ENCODE results near the gene SASH3. TPM values are rescaled to one million over a fixed set of nuclear protein-coding genes. Genes with fewer than 3 reads are reported as not detected.

The SASH3 gene
- total RNA-seq (2021; ENCODE audit: unreplicated experiment) (0.42 TPM), Bru-seq, nascent RNA (not detected), BruChase-seq, experiment 1, labeled RNA remaining after a 6-hour chase (not detected), BruChase-seq, experiment 2, labeled RNA remaining after a 2-hour chase (not detected)
- not detected in 2 replicates for polyA plus RNA-seq (2012)
- long read RNA-seq, result 0 reads

DNA sequence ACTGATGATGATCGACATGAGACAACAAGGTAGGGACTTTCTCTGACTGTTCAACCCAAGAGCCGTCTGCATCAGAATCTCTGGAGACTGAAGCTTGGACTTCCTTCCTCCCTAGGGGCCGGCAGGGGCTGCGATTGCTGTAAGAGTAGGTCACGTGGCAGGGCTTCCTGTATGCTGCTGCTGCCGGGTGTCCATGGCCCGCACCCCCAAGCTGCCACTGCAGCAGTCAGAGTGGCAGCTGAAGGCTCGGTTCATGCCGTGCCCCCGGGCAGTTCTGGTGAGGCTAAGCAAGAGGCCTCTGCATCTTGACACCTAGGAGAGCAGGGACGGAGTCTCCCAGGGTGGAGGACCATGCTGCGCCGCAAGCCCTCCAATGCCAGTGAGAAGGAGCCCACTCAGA is at the start of gene SASH3:
Gene SASH3, plus strand, starts transcription at position 203 of the 400 bp plus-strand sequence. Its CDS starts 149 bp downstream, at position 352.
- no peak for ATAC-seq

DNA sequence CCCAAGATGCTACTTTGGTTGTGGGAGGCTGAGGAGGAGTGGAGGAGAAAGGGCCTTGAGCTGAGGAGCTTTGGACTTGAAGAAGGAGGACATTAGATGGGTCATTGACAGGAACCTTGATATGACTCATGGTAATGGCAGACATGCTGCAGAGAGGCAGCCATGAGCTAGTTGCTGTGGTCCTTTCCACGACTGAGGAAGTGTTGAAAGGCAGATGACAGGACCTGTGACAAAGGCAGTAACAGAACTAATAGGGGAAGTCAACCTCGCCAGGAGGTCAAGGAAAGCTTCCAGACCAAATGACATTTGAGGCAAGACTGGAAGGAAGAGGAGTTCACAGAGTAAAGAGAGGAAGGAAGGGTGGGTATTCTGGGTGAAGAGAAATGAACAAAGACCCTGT is 48.5 kb upstream of the SASH3 start:
- ChIA-PET RAD21 (ENCODE audit: low non-redundant PET in 1 of 2, low total read pairs in 2 of 2, uncharacterized antibody in 2 of 2, unreplicated experiment in 2 of 2) (no interaction called here), POLR2A (no interaction called here), CTCF (no interaction called here)
- no peaks in the 10 kb centered on the region for H3K9me3 ChIP-seq (ENCODE audit: control insufficient read depth in 1 of 2, insufficient read depth in 1 of 2, low read depth in 1 of 2, low read length in 2 of 2)
- ATAC-seq (no peak), DNase-seq (ENCODE audit: low read depth, low spot score) (no peak)
- intact Hi-C loops (cut with micrococcal nuclease), result no loop called here
- no peaks in the 10 kb centered on the region for H3K36me3 ChIP-seq (ENCODE audit: control insufficient read depth in 1 of 2, insufficient read depth in 2 of 2, low read length in 2 of 2)
- no peaks in the 10 kb centered on the region for H3K4me1 ChIP-seq (ENCODE audit: control insufficient read depth in 1 of 2, insufficient read depth in 2 of 2, low read length in 2 of 2)
- no peak overlapping the region for H3K27ac ChIP-seq (ENCODE audit: low read depth, low read length)
- no peaks in the 10 kb centered on the region for H3K9me2 ChIP-seq (ENCODE audit: insufficient read depth)
- no peaks in the 10 kb centered on the region for H4K20me1 ChIP-seq (ENCODE audit: insufficient read depth)
- no peak overlapping the region for H3K9ac ChIP-seq (ENCODE audit: low read length)
- H3K27me3 ChIP-seq (ENCODE audit: insufficient read depth, low read length), result no peaks in the 10 kb centered on the region
- no TSS peak for BruUV-seq (replicated peaks)
- no peak overlapping the region for H3K4me3 ChIP-seq (replicated peaks in 1 of 2; ENCODE audit: low read depth in 1 of 2, low read length in 2 of 2)
- H3K79me2 ChIP-seq (ENCODE audit: insufficient read depth, low read length), result no peaks in the 10 kb centered on the region
- no peak overlapping the region for H3K4me2 ChIP-seq (ENCODE audit: low read length)
- H2AFZ ChIP-seq (ENCODE audit: low read depth, low read length, poor library complexity, severe bottlenecking), result no peak overlapping the region
- TF ChIP-seq EGR1 (IDR thresholded peaks at IDR 0.05; ENCODE audit: low read depth), result no peak
- no peak for TF ChIP-seq ELF1 (IDR thresholded peaks at IDR 0.05; ENCODE audit: borderline replicate concordance, low read depth)
- TF ChIP-seq, protein P1, sequence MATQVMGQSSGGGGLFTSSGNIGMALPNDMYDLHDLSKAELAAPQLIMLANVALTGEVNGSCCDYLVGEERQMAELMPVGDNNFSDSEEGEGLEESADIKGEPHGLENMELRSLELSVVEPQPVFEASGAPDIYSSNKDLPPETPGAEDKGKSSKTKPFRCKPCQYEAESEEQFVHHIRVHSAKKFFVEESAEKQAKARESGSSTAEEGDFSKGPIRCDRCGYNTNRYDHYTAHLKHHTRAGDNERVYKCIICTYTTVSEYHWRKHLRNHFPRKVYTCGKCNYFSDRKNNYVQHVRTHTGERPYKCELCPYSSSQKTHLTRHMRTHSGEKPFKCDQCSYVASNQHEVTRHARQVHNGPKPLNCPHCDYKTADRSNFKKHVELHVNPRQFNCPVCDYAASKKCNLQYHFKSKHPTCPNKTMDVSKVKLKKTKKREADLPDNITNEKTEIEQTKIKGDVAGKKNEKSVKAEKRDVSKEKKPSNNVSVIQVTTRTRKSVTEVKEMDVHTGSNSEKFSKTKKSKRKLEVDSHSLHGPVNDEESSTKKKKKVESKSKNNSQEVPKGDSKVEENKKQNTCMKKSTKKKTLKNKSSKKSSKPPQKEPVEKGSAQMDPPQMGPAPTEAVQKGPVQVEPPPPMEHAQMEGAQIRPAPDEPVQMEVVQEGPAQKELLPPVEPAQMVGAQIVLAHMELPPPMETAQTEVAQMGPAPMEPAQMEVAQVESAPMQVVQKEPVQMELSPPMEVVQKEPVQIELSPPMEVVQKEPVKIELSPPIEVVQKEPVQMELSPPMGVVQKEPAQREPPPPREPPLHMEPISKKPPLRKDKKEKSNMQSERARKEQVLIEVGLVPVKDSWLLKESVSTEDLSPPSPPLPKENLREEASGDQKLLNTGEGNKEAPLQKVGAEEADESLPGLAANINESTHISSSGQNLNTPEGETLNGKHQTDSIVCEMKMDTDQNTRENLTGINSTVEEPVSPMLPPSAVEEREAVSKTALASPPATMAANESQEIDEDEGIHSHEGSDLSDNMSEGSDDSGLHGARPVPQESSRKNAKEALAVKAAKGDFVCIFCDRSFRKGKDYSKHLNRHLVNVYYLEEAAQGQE (IDR thresholded peaks at IDR 0.05; ENCODE audit: low read depth), result no peak
- no peak for TF ChIP-seq JUND (IDR thresholded peaks at IDR 0.05)
- TF ChIP-seq CBX3 (IDR thresholded peaks at IDR 0.05; ENCODE audit: low read depth), result no peak
- no peak for TF ChIP-seq TCF7L2 (IDR thresholded peaks at IDR 0.05; ENCODE audit: borderline replicate concordance, extremely low read depth, insufficient read depth, insufficient read length)
- TF ChIP-seq, protein P2, sequence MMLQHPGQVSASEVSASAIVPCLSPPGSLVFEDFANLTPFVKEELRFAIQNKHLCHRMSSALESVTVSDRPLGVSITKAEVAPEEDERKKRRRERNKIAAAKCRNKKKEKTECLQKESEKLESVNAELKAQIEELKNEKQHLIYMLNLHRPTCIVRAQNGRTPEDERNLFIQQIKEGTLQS (IDR thresholded peaks at IDR 0.05), result no peak
- no peak for TF ChIP-seq CEBPB (IDR thresholded peaks at IDR 0.05; ENCODE audit: low read depth)
- no peak for TF ChIP-seq ZFX (IDR thresholded peaks at IDR 0.05)
- no peak for TF ChIP-seq EZH2 (IDR thresholded peaks at IDR 0.05)
- no peak for TF ChIP-seq SRF (IDR thresholded peaks at IDR 0.05; ENCODE audit: low read depth)
- TF ChIP-seq FOSL1 (IDR thresholded peaks at IDR 0.05; ENCODE audit: low read depth), result no peak

More for the DNA sequence above, at the start of gene SASH3:
- H3K27me3 ChIP-seq (ENCODE audit: insufficient read depth, low read length), result no peaks in the 10 kb centered on the region
- intact Hi-C loops (cut with micrococcal nuclease), result no loop called here
- H3K9me2 ChIP-seq (ENCODE audit: insufficient read depth), result no peaks in the 10 kb centered on the region
- H3K27ac ChIP-seq (ENCODE audit: low read depth, low read length), result no peak within 1 kb of the TSS
- no peaks in the 10 kb centered on the region for H3K79me2 ChIP-seq (ENCODE audit: insufficient read depth, low read length)
- H3K4me2 ChIP-seq (ENCODE audit: low read length), result no peak within 1 kb of the TSS
- BruUV-seq (replicated peaks), result no TSS peak
- RAD21 ChIA-PET (ENCODE audit: low non-redundant PET in 1 of 2, low total read pairs in 2 of 2, uncharacterized antibody in 2 of 2, unreplicated experiment in 2 of 2), result no interaction called here
- H3K4me3 ChIP-seq (replicated peaks in 1 of 2; ENCODE audit: low read depth in 1 of 2, low read length in 2 of 2), result no peak within 1 kb of the TSS
- POLR2A ChIA-PET, result no interaction called here
- no peaks in the 10 kb centered on the region for H3K9me3 ChIP-seq (ENCODE audit: control insufficient read depth in 1 of 2, insufficient read depth in 1 of 2, low read depth in 1 of 2, low read length in 2 of 2)
- H3K9ac ChIP-seq (ENCODE audit: low read length), result no peak within 1 kb of the TSS
- TF ChIP-seq, protein P3, sequence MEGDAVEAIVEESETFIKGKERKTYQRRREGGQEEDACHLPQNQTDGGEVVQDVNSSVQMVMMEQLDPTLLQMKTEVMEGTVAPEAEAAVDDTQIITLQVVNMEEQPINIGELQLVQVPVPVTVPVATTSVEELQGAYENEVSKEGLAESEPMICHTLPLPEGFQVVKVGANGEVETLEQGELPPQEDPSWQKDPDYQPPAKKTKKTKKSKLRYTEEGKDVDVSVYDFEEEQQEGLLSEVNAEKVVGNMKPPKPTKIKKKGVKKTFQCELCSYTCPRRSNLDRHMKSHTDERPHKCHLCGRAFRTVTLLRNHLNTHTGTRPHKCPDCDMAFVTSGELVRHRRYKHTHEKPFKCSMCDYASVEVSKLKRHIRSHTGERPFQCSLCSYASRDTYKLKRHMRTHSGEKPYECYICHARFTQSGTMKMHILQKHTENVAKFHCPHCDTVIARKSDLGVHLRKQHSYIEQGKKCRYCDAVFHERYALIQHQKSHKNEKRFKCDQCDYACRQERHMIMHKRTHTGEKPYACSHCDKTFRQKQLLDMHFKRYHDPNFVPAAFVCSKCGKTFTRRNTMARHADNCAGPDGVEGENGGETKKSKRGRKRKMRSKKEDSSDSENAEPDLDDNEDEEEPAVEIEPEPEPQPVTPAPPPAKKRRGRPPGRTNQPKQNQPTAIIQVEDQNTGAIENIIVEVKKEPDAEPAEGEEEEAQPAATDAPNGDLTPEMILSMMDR (IDR thresholded peaks at IDR 0.05 in 2 of 3, conservative IDR thresholded peaks at IDR 0.05 in 1 of 3; ENCODE audit: borderline replicate concordance in 1 of 3, insufficient read depth in 1 of 3, low read depth in 2 of 3, low read length in 2 of 3), result no peak
- TF ChIP-seq JUND (IDR thresholded peaks at IDR 0.05) (no peak), EZH2phosphoT487 (IDR thresholded peaks at IDR 0.05; ENCODE audit: borderline replicate concordance) (no peak)
- H3K4me1 ChIP-seq (ENCODE audit: control insufficient read depth in 1 of 2, insufficient read depth in 2 of 2, low read length in 2 of 2), result no peaks in the 10 kb centered on the region
- CTCF ChIA-PET, result no interaction called here
- no peaks in the 10 kb centered on the region for H4K20me1 ChIP-seq (ENCODE audit: insufficient read depth)
- DNase-seq (ENCODE audit: low read depth, low spot score), result no peak
- H2AFZ ChIP-seq (ENCODE audit: low read depth, low read length, poor library complexity, severe bottlenecking), result no peak within 1 kb of the TSS
- no peaks in the 10 kb centered on the region for H3K36me3 ChIP-seq (ENCODE audit: control insufficient read depth in 1 of 2, insufficient read depth in 2 of 2, low read length in 2 of 2)

Data from HCT116 (cell line).